SU-DHL-6 (cell line): ENCODE data around the gene FOXI3.
"Not testable (repeated sequence)": the region's sequence is repeated elsewhere in the genome, so short reads cannot be mapped to it uniquely, and the experiment has no call there.

ENCODE experiments used
- H2AFZ ChIP-seq: fragments of 200-600 bp; sonication (generic); 2 replicates; pipeline ENCODE4 v1.6.1; 2014; ENCODE audit warnings: low read depth, mild to moderate bottlenecking, moderate library complexity, mixed read lengths, antibody characterized with exemption, low read length; ENCODE audit not compliant: severe bottlenecking
- H3F3A ChIP-seq: fragments of 200-600 bp; shearing (Covaris generic); 2 replicates; pipeline ENCODE4 v1.6.0; 2016; ENCODE audit warnings: antibody characterized with exemption, mild to moderate bottlenecking; ENCODE audit not compliant: insufficient read depth
- H3K27ac ChIP-seq: fragments of 200-600 bp; sonication (generic); 2 replicates; pipeline ENCODE4 v1.5.1; 2016; ENCODE audit warnings: low read depth, mild to moderate bottlenecking, low read length, moderate library complexity, mixed read lengths
- H3K27me3 ChIP-seq: fragments of 200-600 bp; sonication (generic), shearing (Covaris generic); 2 replicates; pipeline ENCODE4 v1.6.0; 2014; ENCODE audit warnings: mild to moderate bottlenecking, low read length
- H3K36me3 ChIP-seq: fragments of 200-600 bp; sonication (generic); 2 replicates; pipeline ENCODE4 v1.6.1; 2014; ENCODE audit warnings: mild to moderate bottlenecking, low read length, mixed read lengths
- H3K4me2 ChIP-seq: fragments of 300-600, 200-600 bp; shearing (Covaris generic), sonication (generic); 2 replicates; pipeline ENCODE4 v1.6.0; 2014; ENCODE audit warnings: low read length, low read depth, mild to moderate bottlenecking; ENCODE audit not compliant: poor library complexity, severe bottlenecking
- H3K4me3 ChIP-seq: fragments of 200-600 bp; sonication (generic); 2 replicates; pipeline ENCODE4 v1.5.1; 2014; ENCODE audit warnings: antibody characterized with exemption, low read length, mild to moderate bottlenecking, mixed read lengths; ENCODE audit not compliant: insufficient read depth, poor library complexity, severe bottlenecking
- H3K79me2 ChIP-seq: fragments of 200-600 bp; sonication (generic); 2 replicates; pipeline ENCODE4 v1.6.1; 2014; ENCODE audit warnings: mild to moderate bottlenecking, low read length, moderate library complexity; ENCODE audit not compliant: insufficient read depth
- H3K9ac ChIP-seq: fragments of 200-600 bp; sonication (generic); 2 replicates; pipeline ENCODE4 v1.7.0; 2014; ENCODE audit warnings: mild to moderate bottlenecking, low read length
- H3K9me2 ChIP-seq: fragments of 200-600 bp; sonication (generic); replicated peaks from 2 replicates; pipeline ENCODE4 v1.6.1; 2014; ENCODE audit warnings: low read length; ENCODE audit not compliant: insufficient read depth
- H3K9me3 ChIP-seq: fragments of 200-600 bp; sonication (generic); 2 replicates; pipeline ENCODE4 v1.6.1; 2014; ENCODE audit warnings: low read length, mixed read lengths; ENCODE audit not compliant: insufficient read depth
- H4K20me1 ChIP-seq: fragments of 200-600 bp; sonication (generic); 2 replicates; pipeline ENCODE4 v1.6.1; 2014; ENCODE audit warnings: low read depth, mild to moderate bottlenecking, antibody characterized with exemption, low read length, moderate library complexity, mixed read lengths
- EZH2phosphoT487 ChIP-seq: fragments of 200-600 bp; sonication (generic), shearing (Covaris generic); conservative IDR thresholded peaks from 2 replicates; pipeline ENCODE4 v1.6.1; 2018; ENCODE audit warnings: mild to moderate bottlenecking, antibody characterized with exemption, low read length, moderate library complexity, mixed read lengths
- TF ChIP-seq, protein P1 (sequence below): fragments of 200-600 bp; sonication (generic); IDR thresholded peaks from one replicate; pipeline ENCODE4 v1.5.1; 2017; ENCODE audit warnings: antibody characterized with exemption, mild to moderate bottlenecking, low read length, moderate library complexity; ENCODE audit not compliant: insufficient read depth, poor library complexity, severe bottlenecking

The FOXI3 gene

DNA sequence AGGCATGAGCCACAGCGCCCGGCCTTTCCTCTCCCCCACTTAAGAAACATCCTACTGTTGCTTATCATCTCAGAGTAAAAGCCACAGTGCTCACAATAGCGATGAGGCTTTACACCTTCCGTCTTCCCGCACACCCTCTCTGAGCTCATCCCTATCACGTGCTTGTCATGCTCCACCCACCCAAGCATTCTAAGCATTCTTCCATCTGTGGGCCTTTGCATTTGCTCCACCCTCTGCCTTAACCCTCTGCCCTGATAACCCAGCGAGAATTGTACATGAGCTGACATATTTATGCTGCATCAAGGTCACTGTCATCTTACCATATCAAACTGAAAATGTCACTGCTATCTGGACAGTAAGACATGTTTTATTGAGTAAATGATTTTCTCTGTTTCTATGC is 22.6 kb downstream of the FOXI3 start:
- TF ChIP-seq EZH2phosphoT487, result no peak
- TF ChIP-seq, protein P1, sequence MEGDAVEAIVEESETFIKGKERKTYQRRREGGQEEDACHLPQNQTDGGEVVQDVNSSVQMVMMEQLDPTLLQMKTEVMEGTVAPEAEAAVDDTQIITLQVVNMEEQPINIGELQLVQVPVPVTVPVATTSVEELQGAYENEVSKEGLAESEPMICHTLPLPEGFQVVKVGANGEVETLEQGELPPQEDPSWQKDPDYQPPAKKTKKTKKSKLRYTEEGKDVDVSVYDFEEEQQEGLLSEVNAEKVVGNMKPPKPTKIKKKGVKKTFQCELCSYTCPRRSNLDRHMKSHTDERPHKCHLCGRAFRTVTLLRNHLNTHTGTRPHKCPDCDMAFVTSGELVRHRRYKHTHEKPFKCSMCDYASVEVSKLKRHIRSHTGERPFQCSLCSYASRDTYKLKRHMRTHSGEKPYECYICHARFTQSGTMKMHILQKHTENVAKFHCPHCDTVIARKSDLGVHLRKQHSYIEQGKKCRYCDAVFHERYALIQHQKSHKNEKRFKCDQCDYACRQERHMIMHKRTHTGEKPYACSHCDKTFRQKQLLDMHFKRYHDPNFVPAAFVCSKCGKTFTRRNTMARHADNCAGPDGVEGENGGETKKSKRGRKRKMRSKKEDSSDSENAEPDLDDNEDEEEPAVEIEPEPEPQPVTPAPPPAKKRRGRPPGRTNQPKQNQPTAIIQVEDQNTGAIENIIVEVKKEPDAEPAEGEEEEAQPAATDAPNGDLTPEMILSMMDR, result no peak
- H3K27me3 ChIP-seq, result no peaks in the 10 kb centered on the region
- H4K20me1 ChIP-seq, result no peaks in the 10 kb centered on the region
- H3K36me3 ChIP-seq, result no peaks in the 10 kb centered on the region
- H3K79me2 ChIP-seq, result no peaks in the 10 kb centered on the region
- H3K9ac ChIP-seq, result no peak overlapping the region
- H3F3A ChIP-seq, result no peaks in the 10 kb centered on the region
- no peak overlapping the region for H2AFZ ChIP-seq
- no peak overlapping the region for H3K4me3 ChIP-seq
- H3K4me2 ChIP-seq, result no peak overlapping the region
- H3K9me2 ChIP-seq, result no peaks in the 10 kb centered on the region
- no peaks in the 10 kb centered on the region for H3K9me3 ChIP-seq
- H3K27ac ChIP-seq, result no peak overlapping the region

GRCh38 chr2:88423733-88424132 is 28.8 kb downstream of the FOXI3 start:
- TF ChIP-seq, protein P1, result no peak
- no peak for TF ChIP-seq EZH2phosphoT487
- Histone ChIP-seq H3K9ac (no peak overlapping the region), H3K4me3 (no peak overlapping the region), H3K27me3 (no peaks in the 10 kb centered on the region), H3K79me2 (no peaks in the 10 kb centered on the region), H3F3A (no peaks in the 10 kb centered on the region), H3K9me3 (no peaks in the 10 kb centered on the region), H3K36me3 (no peaks in the 10 kb centered on the region), H3K9me2 (no peaks in the 10 kb centered on the region), H3K4me2 (no peak overlapping the region), H3K27ac (no peak overlapping the region), H4K20me1 (no peaks in the 10 kb centered on the region), H2AFZ (no peak overlapping the region)

DNA sequence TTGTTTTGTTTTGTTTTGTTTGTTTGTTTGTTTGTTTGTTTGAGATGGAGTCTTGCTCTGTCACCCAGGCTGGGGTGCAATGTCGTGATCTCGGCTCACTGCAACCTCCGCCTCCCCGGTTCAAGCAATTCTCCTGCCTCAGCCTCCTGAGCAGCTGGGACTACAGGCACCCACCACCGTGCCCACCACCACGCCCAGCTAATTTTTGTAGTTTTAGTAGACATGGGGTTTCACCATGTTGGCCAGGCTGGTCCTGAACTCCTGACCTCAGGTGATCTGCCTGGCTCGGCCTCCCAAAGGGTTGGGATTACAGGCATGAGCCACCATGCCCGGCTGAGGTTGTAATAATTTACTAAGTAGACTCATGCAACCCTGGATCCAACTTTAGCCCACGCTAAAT is 33.4 kb downstream of the FOXI3 start:
- not testable (repeated sequence) for H3K9me2 ChIP-seq, H3K9ac ChIP-seq, H3K27ac ChIP-seq, H4K20me1 ChIP-seq, H3K79me2 ChIP-seq, H2AFZ ChIP-seq, H3K36me3 ChIP-seq, H3K9me3 ChIP-seq, H3K27me3 ChIP-seq, H3K4me2 ChIP-seq, H3K4me3 ChIP-seq, H3F3A ChIP-seq

DNA sequence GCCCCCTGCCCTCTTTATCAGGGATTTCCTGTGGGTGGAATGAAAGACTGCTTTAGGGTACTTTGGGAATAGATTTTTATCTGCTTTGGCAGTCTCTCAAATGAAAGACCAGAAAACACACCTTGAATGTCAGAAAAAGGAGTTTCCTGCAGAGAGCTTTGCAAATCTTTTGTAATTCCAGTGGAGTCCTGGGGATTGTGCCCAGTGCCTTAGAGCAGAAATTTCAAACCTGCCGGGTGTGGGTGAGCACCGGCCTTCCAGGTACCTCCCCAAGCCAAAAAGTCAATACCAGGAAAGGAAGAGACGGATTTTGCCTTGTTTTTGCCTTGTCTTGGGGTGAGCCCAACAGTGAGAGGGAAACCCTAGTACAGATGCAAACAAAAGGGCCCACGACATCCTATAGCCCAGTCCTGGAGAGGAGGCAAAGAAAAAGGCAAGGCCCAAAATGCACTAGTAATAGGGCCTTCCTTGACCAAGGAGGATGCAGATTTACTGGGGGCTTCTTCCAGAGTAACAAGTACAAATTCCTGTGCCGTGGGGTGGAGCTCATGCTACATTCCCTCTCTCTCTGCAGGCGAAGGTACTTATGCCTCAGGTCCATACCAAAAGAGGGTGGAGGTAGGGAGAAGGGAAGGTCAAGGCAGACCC is 36.4 kb downstream of the FOXI3 start:
- no peaks in the 10 kb centered on the region for H4K20me1 ChIP-seq
- H3K9me3 ChIP-seq, result no peaks in the 10 kb centered on the region
- no peak overlapping the region for H3K4me3 ChIP-seq
- no peaks in the 10 kb centered on the region for H3F3A ChIP-seq
- no peaks in the 10 kb centered on the region for H3K27me3 ChIP-seq
- H3K36me3 ChIP-seq, result no peaks in the 10 kb centered on the region
- H3K4me2 ChIP-seq, result no peak overlapping the region
- H3K79me2 ChIP-seq, result no peaks in the 10 kb centered on the region
- no peak overlapping the region for H3K9ac ChIP-seq
- TF ChIP-seq EZH2phosphoT487, result no peak
- TF ChIP-seq, protein P1, result no peak
- H3K27ac ChIP-seq, result no peak overlapping the region
- H2AFZ ChIP-seq, result no peak overlapping the region
- no peaks in the 10 kb centered on the region for H3K9me2 ChIP-seq

- not testable (repeated sequence) for H2AFZ ChIP-seq, H3K27me3 ChIP-seq, H3K36me3 ChIP-seq, H3F3A ChIP-seq, H3K9ac ChIP-seq, H3K79me2 ChIP-seq, H3K4me2 ChIP-seq, H3K4me3 ChIP-seq, H3K9me2 ChIP-seq, H3K9me3 ChIP-seq, H4K20me1 ChIP-seq, H3K27ac ChIP-seq
Observed at GRCh38 chr2:88408870-88409269, 43.6 kb downstream of the FOXI3 start.
